Measurements from ENCODE around the gene PCDHB6. TPM values are rescaled to one million over a fixed set of nuclear protein-coding genes. Genes with fewer than 3 reads are reported as not detected.
"Not testable (repeated sequence)": the region's sequence is repeated elsewhere in the genome, so short reads cannot be mapped to it uniquely, and the experiment has no call there.

The PCDHB6 gene
- total and polyA plus RNA-seq, 9 donors, result 0.34 to 2.4 (median 1.7) TPM

DNA sequence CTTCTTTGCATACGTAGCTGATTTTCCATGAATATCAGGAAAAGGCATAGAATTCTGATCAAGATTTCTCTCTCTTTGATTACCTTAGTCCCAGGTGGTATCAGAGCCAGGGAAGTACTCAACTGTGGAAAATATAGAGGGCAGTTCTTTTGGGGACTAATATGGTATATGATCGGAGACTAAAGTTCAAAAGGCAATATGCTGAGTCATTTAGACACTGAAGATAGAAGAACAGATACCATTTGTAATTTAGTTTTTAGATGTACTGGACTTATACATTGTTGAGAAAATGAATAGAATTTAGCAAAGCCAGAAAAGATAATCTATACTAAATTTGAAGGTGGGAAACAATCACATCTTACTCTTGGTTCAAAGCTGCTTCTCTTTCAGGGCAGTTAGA, 44.5 kb upstream of the PCDHB6 start:
- TF ChIP-seq, protein P1, sequence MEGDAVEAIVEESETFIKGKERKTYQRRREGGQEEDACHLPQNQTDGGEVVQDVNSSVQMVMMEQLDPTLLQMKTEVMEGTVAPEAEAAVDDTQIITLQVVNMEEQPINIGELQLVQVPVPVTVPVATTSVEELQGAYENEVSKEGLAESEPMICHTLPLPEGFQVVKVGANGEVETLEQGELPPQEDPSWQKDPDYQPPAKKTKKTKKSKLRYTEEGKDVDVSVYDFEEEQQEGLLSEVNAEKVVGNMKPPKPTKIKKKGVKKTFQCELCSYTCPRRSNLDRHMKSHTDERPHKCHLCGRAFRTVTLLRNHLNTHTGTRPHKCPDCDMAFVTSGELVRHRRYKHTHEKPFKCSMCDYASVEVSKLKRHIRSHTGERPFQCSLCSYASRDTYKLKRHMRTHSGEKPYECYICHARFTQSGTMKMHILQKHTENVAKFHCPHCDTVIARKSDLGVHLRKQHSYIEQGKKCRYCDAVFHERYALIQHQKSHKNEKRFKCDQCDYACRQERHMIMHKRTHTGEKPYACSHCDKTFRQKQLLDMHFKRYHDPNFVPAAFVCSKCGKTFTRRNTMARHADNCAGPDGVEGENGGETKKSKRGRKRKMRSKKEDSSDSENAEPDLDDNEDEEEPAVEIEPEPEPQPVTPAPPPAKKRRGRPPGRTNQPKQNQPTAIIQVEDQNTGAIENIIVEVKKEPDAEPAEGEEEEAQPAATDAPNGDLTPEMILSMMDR (IDR thresholded peaks at IDR 0.05), result no peak
- TF ChIP-seq POLR2A (IDR thresholded peaks at IDR 0.05) (no peak), EP300 (IDR thresholded peaks at IDR 0.05) (no peak)
- H3K4me1 ChIP-seq (ENCODE audit: insufficient read depth), result no peaks in the 10 kb centered on the region
- no peaks in the 10 kb centered on the region for H3K36me3 ChIP-seq
- no peak for DNase-seq
- intact Hi-C loops (cut with DNase I), result no loop called here
- H3K9me3 ChIP-seq, result peaks cover 0 to 15% of the 10 kb centered on the region in 2 donors
- no peak overlapping the region for H3K4me3 ChIP-seq
- H3K27ac ChIP-seq, result no peak overlapping the region
- H3K27me3 ChIP-seq, result no peaks in the 10 kb centered on the region
- WGBS, 3 donors, result 76 to 82% (median 80%) methylated on average over 2 of the region's 2 CpGs

DNA sequence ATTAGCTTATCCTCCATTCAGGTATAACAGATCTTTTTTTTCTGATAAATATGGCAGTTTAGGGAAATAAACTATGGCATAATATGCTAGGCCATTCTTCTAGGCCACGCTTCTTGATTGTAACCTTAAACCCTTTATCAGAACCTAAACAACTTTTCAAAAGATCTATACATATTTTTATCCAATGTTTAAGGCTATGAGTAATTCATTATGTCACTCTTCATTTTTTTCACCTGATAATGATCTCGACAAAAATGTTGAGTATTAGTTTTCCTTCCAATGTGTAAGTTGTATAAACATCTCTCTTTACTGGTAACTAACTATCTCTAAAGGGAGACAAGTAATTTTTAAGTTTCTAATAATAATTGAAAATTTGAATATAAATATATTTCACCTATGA, 30.6 kb upstream of the PCDHB6 start:
- no peak for DNase-seq
- intact Hi-C loops (cut with DNase I), result no loop called here
- Histone ChIP-seq H3K27ac (no peak overlapping the region), H3K27me3 (no peaks in the 10 kb centered on the region), H3K4me1 (ENCODE audit: insufficient read depth) (no peaks in the 10 kb centered on the region), H3K9me3 (peaks cover 0 to 13% of the 10 kb centered on the region in 2 donors), H3K4me3 (no peak overlapping the region), H3K36me3 (no peaks in the 10 kb centered on the region)
- WGBS, 3 donors, result 40 to 44% (median 40%) methylated on average over 2 of the region's 2 CpGs
- TF ChIP-seq EP300 (IDR thresholded peaks at IDR 0.05) (no peak), POLR2A (IDR thresholded peaks at IDR 0.05) (no peak)
- TF ChIP-seq, protein P1 (IDR thresholded peaks at IDR 0.05), result no peak

DNA sequence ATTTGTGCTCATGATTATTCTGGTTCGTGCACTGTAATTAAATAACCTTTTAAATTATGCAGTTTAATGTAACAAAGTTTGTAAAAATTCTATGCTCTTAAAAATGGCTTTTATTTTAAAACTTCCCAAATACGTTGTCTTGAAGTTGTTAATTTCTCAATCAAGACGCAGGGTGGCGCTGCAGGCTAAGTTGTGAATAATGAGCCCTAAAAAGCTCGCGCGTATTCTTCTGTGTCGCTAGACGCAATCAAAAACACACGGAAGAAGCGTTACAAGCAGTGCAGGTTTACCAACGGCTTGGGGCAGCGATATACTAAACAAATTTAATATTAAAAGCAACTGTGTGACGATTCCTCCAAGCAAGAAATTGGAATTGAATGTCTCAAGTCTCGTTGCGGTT, 28.3 kb upstream of the PCDHB6 start, which contains the start of gene PCDHB4:
PCDHB4 (plus strand) TSS at position 256 of the 400 bp plus-strand sequence. CDS start 181 bp downstream, outside the sequence.
- WGBS, 3 donors, result 10 to 21% (median 17%) methylated on average over 16 of the region's 16 CpGs
- TF ChIP-seq, protein P1 (IDR thresholded peaks at IDR 0.05), result peak in 2 of 3 donors; percentile 21 to 47
- TF ChIP-seq POLR2A (IDR thresholded peaks at IDR 0.05) (no peak), EP300 (IDR thresholded peaks at IDR 0.05) (no peak)

DNA sequence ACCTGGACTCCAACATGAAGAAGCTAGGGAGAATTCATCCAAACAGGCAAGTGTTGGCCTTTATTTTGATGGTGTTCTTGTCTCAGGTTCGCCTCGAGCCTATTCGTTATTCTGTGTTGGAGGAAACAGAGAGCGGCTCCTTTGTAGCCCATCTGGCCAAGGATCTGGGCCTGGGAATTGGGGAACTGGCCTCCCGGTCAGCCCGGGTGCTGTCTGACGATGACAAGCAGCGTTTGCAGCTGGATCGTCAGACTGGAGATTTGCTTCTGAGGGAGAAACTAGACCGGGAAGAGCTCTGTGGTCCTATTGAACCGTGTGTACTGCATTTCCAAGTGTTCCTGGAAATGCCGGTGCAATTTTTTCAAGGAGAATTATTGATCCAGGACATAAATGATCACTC, 27.9 kb upstream of the PCDHB6 start:
- peak overlapping the region; percentile 18 for H3K4me3 ChIP-seq

More for the DNA sequence above, 28.3 kb upstream of the PCDHB6 start, which contains the start of gene PCDHB4:
- intact Hi-C loops (cut with DNase I), result no loop called here
- peak within 1 kb of the TSS in 1 of 2 donors; percentile 42 for H3K27ac ChIP-seq
- peak within 1 kb of the TSS; percentile 18 for H3K4me3 ChIP-seq
- H3K4me1 ChIP-seq (ENCODE audit: insufficient read depth), result no peaks in the 10 kb centered on the region
- no peaks in the 10 kb centered on the region for H3K36me3 ChIP-seq
- H3K27me3 ChIP-seq, result no peaks in the 10 kb centered on the region
- peak; percentile 47 to 65 (median 58) for DNase-seq
- H3K9me3 ChIP-seq, result peaks cover 0 to 13% of the 10 kb centered on the region in 2 donors

DNA sequence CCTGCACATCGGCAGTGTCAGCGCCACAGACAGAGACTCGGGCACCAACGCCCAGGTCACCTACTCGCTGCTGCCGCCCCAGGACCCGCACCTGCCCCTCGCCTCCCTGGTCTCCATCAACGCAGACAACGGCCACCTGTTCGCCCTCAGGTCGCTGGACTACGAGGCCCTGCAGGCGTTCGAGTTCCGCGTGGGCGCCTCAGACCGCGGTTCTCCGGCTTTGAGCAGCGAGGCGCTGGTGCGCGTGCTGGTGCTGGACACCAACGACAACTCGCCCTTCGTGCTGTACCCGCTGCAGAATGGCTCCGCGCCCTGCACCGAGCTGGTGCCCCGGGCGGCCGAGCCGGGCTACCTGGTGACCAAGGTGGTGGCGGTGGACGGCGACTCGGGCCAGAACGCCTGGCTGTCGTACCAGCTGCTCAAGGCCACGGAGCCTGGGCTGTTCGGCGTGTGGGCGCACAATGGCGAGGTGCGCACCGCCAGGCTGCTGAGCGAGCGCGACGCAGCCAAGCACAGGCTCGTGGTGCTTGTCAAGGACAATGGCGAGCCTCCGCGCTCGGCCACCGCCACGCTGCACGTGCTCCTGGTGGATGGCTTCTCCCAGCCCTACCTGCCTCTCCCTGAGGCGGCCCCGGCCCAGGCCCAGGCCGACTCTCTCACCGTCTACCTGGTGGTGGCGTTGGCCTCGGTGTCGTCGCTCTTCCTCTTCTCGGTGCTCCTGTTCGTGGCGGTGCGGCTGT, 26.3 kb upstream of the PCDHB6 start:
- H3K27me3 ChIP-seq; DNase-seq; intact Hi-C loops (cut with DNase I); H3K4me1 ChIP-seq (ENCODE audit: insufficient read depth); H3K27ac ChIP-seq; H3K4me3 ChIP-seq; H3K36me3 ChIP-seq: not testable (repeated sequence)
- 26 to 35% (median 31%) methylated on average over 22 to 59 of the region's 73 CpGs for WGBS, 3 donors
- peaks cover 0 to 13% of the 10 kb centered on the region in 2 donors for H3K9me3 ChIP-seq

More for the DNA sequence above, 27.9 kb upstream of the PCDHB6 start:
- TF ChIP-seq POLR2A (IDR thresholded peaks at IDR 0.05), result no peak
- TF ChIP-seq EP300 (IDR thresholded peaks at IDR 0.05), result no peak
- Histone ChIP-seq H3K27me3 (no peaks in the 10 kb centered on the region), H3K4me1 (ENCODE audit: insufficient read depth) (no peaks in the 10 kb centered on the region), H3K36me3 (no peaks in the 10 kb centered on the region), H3K27ac (peak overlapping the region in 1 of 2 donors; percentile 42), H3K9me3 (peaks cover 0 to 13% of the 10 kb centered on the region in 2 donors)
- 22 to 46% (median 44%) methylated on average over 12 of the region's 12 CpGs for WGBS, 3 donors
- no peak for DNase-seq
- intact Hi-C loops (cut with DNase I), result no loop called here
